Suprapubic skin (tissue), 4 donors: ENCODE results near the gene C8B. TPM values are rescaled to one million over a fixed set of nuclear protein-coding genes. Genes with fewer than 3 reads are reported as not detected.

Experiments used
- DNase-seq, 2 donors: peaks; one replicate each; pipeline ENCODE4 v3.0.0-alpha.2; 2019; ENCODE audit warnings: low spot score in 2 of 2
- H3K27ac ChIP-seq: fragments of 200-600 bp; sonication (generic); one replicate; pipeline ENCODE4 v1.5.1; 2019
- H3K27me3 ChIP-seq: fragments of 200-600 bp; sonication (generic); one replicate; pipeline ENCODE4 v1.5.1; 2019
- H3K36me3 ChIP-seq: fragments of 200-600 bp; sonication (generic); one replicate; pipeline ENCODE4 v1.5.1; 2019
- H3K4me1 ChIP-seq: fragments of 200-600 bp; sonication (generic); one replicate; pipeline ENCODE4 v1.5.1; 2019
- H3K4me3 ChIP-seq: fragments of 200-600 bp; sonication (generic); one replicate; pipeline ENCODE4 v1.5.1; 2019; ENCODE audit warnings: mild to moderate bottlenecking
- H3K9me3 ChIP-seq: fragments of 200-600 bp; sonication (generic); one replicate; pipeline ENCODE4 v1.5.1; 2019
- CTCF ChIP-seq, 2 donors: fragments of 200-600 bp in 1 of 2; fragments of 450-650 bp in 1 of 2; sonication (generic) in 1 of 2; IDR thresholded peaks; one replicate each; pipeline ENCODE4 v1.5.1; 2016 to 2019; ENCODE audit warnings: antibody characterized with exemption in 2 of 2, mild to moderate bottlenecking in 1 of 2, moderate library complexity in 1 of 2
- EP300 ChIP-seq: sonication (generic); formaldehyde crosslinking; IDR thresholded peaks from one replicate; pipeline ENCODE4 v1.6.1; 2017; ENCODE audit warnings: antibody characterized with exemption
- POLR2A ChIP-seq, 2 donors: fragments of 450-650 bp; IDR thresholded peaks; one replicate each; pipeline ENCODE4 v1.6.1; 2017; ENCODE audit warnings: antibody characterized with exemption in 2 of 2, mild to moderate bottlenecking in 2 of 2, moderate library complexity in 2 of 2
- POLR2AphosphoS5 ChIP-seq, 3 donors: sonication (generic); formaldehyde crosslinking; IDR thresholded peaks; one replicate each; pipeline ENCODE4 v1.6.1; 2017; ENCODE audit warnings: antibody characterized with exemption in 3 of 3
- WGBS: methylation state at CpG from one replicate; pipeline ENCODE4 v1.1.5; 2018; 5-methylcytosine and 5-hydroxymethylcytosine counted together
- total RNA-seq, 4 donors: library from RNA; depleted of rRNA; stranded (reverse); fragments of >200 nt; gene quantifications; one replicate each; pipeline ENCODE4 v1.1.0, GENCODE V29; 2016

C8B gene
- total RNA-seq, 4 donors from 2014 or later, result not detected

- TF ChIP-seq EP300 (no peak), POLR2A (IDR thresholded peaks at IDR 0.05) (no peak), CTCF (IDR thresholded peaks at IDR 0.05) (no peak), POLR2AphosphoS5 (IDR thresholded peaks at IDR 0.05) (no peak)
- 85% methylated on average over 3 of the region's 3 CpGs for WGBS
- Histone ChIP-seq H3K4me1 (no peaks in the 10 kb centered on the region), H3K27ac (no peak overlapping the region), H3K4me3 (no peak overlapping the region), H3K27me3 (no peaks in the 10 kb centered on the region), H3K9me3 (no peaks in the 10 kb centered on the region), H3K36me3 (no peaks in the 10 kb centered on the region)
- no peak for DNase-seq
Measured at GRCh38 chr1:56927986-56928385, 37.8 kb downstream of the C8B start.

GRCh38 chr1:56927171-56927570 lies 38.6 kb downstream of the C8B start:
- no peak overlapping the region for H3K4me3 ChIP-seq
- no peak for DNase-seq
- no peak for TF ChIP-seq POLR2AphosphoS5 (IDR thresholded peaks at IDR 0.05)
- TF ChIP-seq EP300, result no peak
- TF ChIP-seq CTCF (IDR thresholded peaks at IDR 0.05), result no peak
- TF ChIP-seq POLR2A (IDR thresholded peaks at IDR 0.05), result no peak
- no peaks in the 10 kb centered on the region for H3K27me3 ChIP-seq
- H3K4me1 ChIP-seq, result no peaks in the 10 kb centered on the region
- 79% methylated on average over 4 of the region's 4 CpGs for WGBS
- no peak overlapping the region for H3K27ac ChIP-seq
- H3K9me3 ChIP-seq, result no peaks in the 10 kb centered on the region
- no peaks in the 10 kb centered on the region for H3K36me3 ChIP-seq

GRCh38 chr1:56925193-56925592 lies 40.6 kb downstream of the C8B start:
- Histone ChIP-seq H3K27ac (no peak overlapping the region), H3K9me3 (no peaks in the 10 kb centered on the region), H3K27me3 (no peaks in the 10 kb centered on the region), H3K4me3 (no peak overlapping the region), H3K36me3 (no peaks in the 10 kb centered on the region), H3K4me1 (no peaks in the 10 kb centered on the region)
- TF ChIP-seq POLR2A (IDR thresholded peaks at IDR 0.05), result no peak
- no peak for TF ChIP-seq POLR2AphosphoS5 (IDR thresholded peaks at IDR 0.05)
- TF ChIP-seq CTCF (IDR thresholded peaks at IDR 0.05), result no peak
- TF ChIP-seq EP300, result no peak
- DNase-seq, result no peak

GRCh38 chr1:56924116-56924515 lies 41.7 kb downstream of the C8B start:
- no peak overlapping the region for H3K27ac ChIP-seq
- DNase-seq, result no peak
- H3K27me3 ChIP-seq, result no peaks in the 10 kb centered on the region
- H3K4me3 ChIP-seq, result no peak overlapping the region
- no peaks in the 10 kb centered on the region for H3K4me1 ChIP-seq
- H3K9me3 ChIP-seq, result no peaks in the 10 kb centered on the region
- no peaks in the 10 kb centered on the region for H3K36me3 ChIP-seq
- 89% methylated on average over 5 of the region's 5 CpGs for WGBS
- TF ChIP-seq POLR2A (IDR thresholded peaks at IDR 0.05), result no peak
- no peak for TF ChIP-seq POLR2AphosphoS5 (IDR thresholded peaks at IDR 0.05)
- TF ChIP-seq EP300, result no peak
- no peak for TF ChIP-seq CTCF (IDR thresholded peaks at IDR 0.05)

- no peaks in the 10 kb centered on the region for H3K4me1 ChIP-seq
Measured at GRCh38 chr1:56923201-56923600, 42.6 kb downstream of the C8B start.

More at GRCh38 chr1:56923201-56923600, 42.6 kb downstream of the C8B start:
- no peak for TF ChIP-seq CTCF (IDR thresholded peaks at IDR 0.05)
- TF ChIP-seq EP300, result no peak
- TF ChIP-seq POLR2A (IDR thresholded peaks at IDR 0.05), result no peak
- no peak for TF ChIP-seq POLR2AphosphoS5 (IDR thresholded peaks at IDR 0.05)
- Histone ChIP-seq H3K27ac (no peak overlapping the region), H3K27me3 (no peaks in the 10 kb centered on the region), H3K36me3 (no peaks in the 10 kb centered on the region), H3K9me3 (no peaks in the 10 kb centered on the region), H3K4me3 (no peak overlapping the region)
- 58% methylated on average over 3 of the region's 3 CpGs for WGBS
- DNase-seq, result no peak
